Smooth muscle cell (in vitro differentiated cells): ENCODE results near the gene CEP57. TPM values are rescaled to one million over a fixed set of nuclear protein-coding genes. Genes with fewer than 3 reads are reported as not detected.

Experiments
- DNase-seq: peaks from one replicate; lab custom pipeline; 2025; ENCODE audit not compliant: unreplicated experiment; lab: John Stamatoyannopoulos, UW
- H2AFZ ChIP-seq: fragments of 200-600 bp; sonication (generic); 2 replicates; pipeline ENCODE4 v1.6.0; 2016; ENCODE audit warnings: antibody characterized with exemption, low read depth, mild to moderate bottlenecking
- H3F3A ChIP-seq: fragments of 200-600 bp; sonication (generic); 2 replicates; pipeline ENCODE4 v1.6.0; 2017; ENCODE audit warnings: antibody characterized with exemption, low read depth
- H3K27ac ChIP-seq: fragments of 200-600 bp; sonication (generic); 2 replicates; pipeline ENCODE4 v1.5.1; 2016; ENCODE audit warnings: low read depth, mild to moderate bottlenecking
- H3K27me3 ChIP-seq: fragments of 200-600 bp; sonication (generic); 2 replicates; pipeline ENCODE4 v1.6.1; 2016; ENCODE audit warnings: low read depth, mild to moderate bottlenecking
- H3K36me3 ChIP-seq: fragments of 200-600 bp; sonication (generic); 2 replicates; pipeline ENCODE4 v1.5.1; 2016; ENCODE audit warnings: low read depth
- H3K4me1 ChIP-seq: fragments of 200-600 bp; sonication (generic); 2 replicates; pipeline ENCODE4 v1.5.1; 2016; ENCODE audit warnings: low read depth
- H3K4me2 ChIP-seq: fragments of 200-600 bp; sonication (generic); 2 replicates; pipeline ENCODE4 v1.6.0; 2016; ENCODE audit warnings: mild to moderate bottlenecking
- H3K4me3 ChIP-seq: fragments of 200-600 bp; sonication (generic); 2 replicates; pipeline ENCODE4 v1.5.1; 2016; ENCODE audit warnings: mild to moderate bottlenecking
- H3K79me2 ChIP-seq: fragments of 200-600 bp; sonication (generic); 2 replicates; pipeline ENCODE4 v1.6.0; 2016; ENCODE audit warnings: low read depth, mild to moderate bottlenecking
- H3K9ac ChIP-seq: fragments of 200-600 bp; sonication (generic); 2 replicates; pipeline ENCODE4 v1.6.0; 2016; ENCODE audit warnings: low read depth
- H3K9me3 ChIP-seq: fragments of 200-600 bp; sonication (generic); replicated peaks from 2 replicates; pipeline ENCODE4 v1.5.1; 2016; ENCODE audit warnings: low read depth
- H4K20me1 ChIP-seq: fragments of 200-600 bp; sonication (generic); 2 replicates; pipeline ENCODE4 v1.6.0; 2016; ENCODE audit warnings: low read depth
- CTCF ChIP-seq: fragments of 200-600 bp; sonication (generic); IDR thresholded peaks from 2 replicates; pipeline ENCODE4 v1.5.1; 2017; ENCODE audit warnings: borderline replicate concordance, mild to moderate bottlenecking, antibody characterized with exemption; ENCODE audit not compliant: insufficient read depth, poor library complexity, severe bottlenecking
- WGBS: methylation state at CpG from one replicate; pipeline ENCODE4 v1.1.7; 2016; ENCODE audit warnings: low lambda C conversion rate; 5-methylcytosine and 5-hydroxymethylcytosine counted together
- polyA plus RNA-seq: library from polyadenylated mRNA; unstranded; fragments of >200 nt; fragmentation: Nextera tagmentation; extraction: Ambion mirVana; gene quantifications from 2 replicates; pipeline ENCODE4 v1.2.1, GENCODE V29; 2016
- total RNA-seq: library from RNA; depleted of rRNA; stranded (reverse); fragments of >200 nt; gene quantifications from 2 replicates; pipeline ENCODE4 v1.2.3, GENCODE V29; 2014

The CEP57 gene
- total and polyA plus RNA-seq, 2 experiments from 2014 or later, result 37.4 to 67.7 TPM

- Histone ChIP-seq H2AFZ (no peak overlapping the region), H3K4me1 (no peaks in the 10 kb centered on the region), H4K20me1 (no peaks in the 10 kb centered on the region), H3K4me3 (no peak overlapping the region), H3K9ac (no peak overlapping the region), H3K36me3 (peaks cover 31% of the 10 kb centered on the region), H3K27me3 (no peaks in the 10 kb centered on the region), H3F3A (no peaks in the 10 kb centered on the region), H3K4me2 (no peak overlapping the region), H3K9me3 (no peaks in the 10 kb centered on the region), H3K27ac (no peak overlapping the region), H3K79me2 (peaks cover 26% of the 10 kb centered on the region)
- TF ChIP-seq CTCF, result no peak
- 98% methylated on average over 2 of the region's 2 CpGs for WGBS
- DNase-seq, result no peak
Measured at GRCh38 chr11:95780544-95780943, 9.8 kb upstream of the CEP57 start.

- H3K27me3 ChIP-seq, result no peaks in the 10 kb centered on the region
- H3F3A ChIP-seq, result no peaks in the 10 kb centered on the region
- peak; percentile 49 for DNase-seq
- H3K4me3 ChIP-seq, result peak overlapping the region; percentile 74
- no peaks in the 10 kb centered on the region for H3K9me3 ChIP-seq
- H3K9ac ChIP-seq, result peak overlapping the region; percentile 98
- H3K36me3 ChIP-seq, result peaks cover 3% of the 10 kb centered on the region
- peak overlapping the region; percentile 82 for H2AFZ ChIP-seq
- peaks cover 20% of the 10 kb centered on the region for H3K4me1 ChIP-seq
- peaks cover 71% of the 10 kb centered on the region for H3K79me2 ChIP-seq
- no peaks in the 10 kb centered on the region for H4K20me1 ChIP-seq
- WGBS, result under 1% methylated on average over 30 of the region's 34 CpGs
- TF ChIP-seq CTCF, result peak; percentile 35
- H3K27ac ChIP-seq, result peak overlapping the region; percentile 98
- peak overlapping the region; percentile 89 for H3K4me2 ChIP-seq
Measured at GRCh38 chr11:95788921-95789505, 1.3 kb upstream of the CEP57 start.

GRCh38 chr11:95789506-95790122 is 684 bp upstream of the CEP57 start, which contains the start of gene FAM76B:
FAM76B (minus strand) TSS chr11:95789782; CDS start chr11:95789478, 304 bp downstream.
- H3F3A ChIP-seq, result no peaks in the 10 kb centered on the region
- peak; percentile 97 for DNase-seq
- H3K4me2 ChIP-seq, result peak within 1 kb of the TSS; percentile 89
- peaks cover 3% of the 10 kb centered on the region for H3K36me3 ChIP-seq
- no peaks in the 10 kb centered on the region for H3K9me3 ChIP-seq
- under 1% methylated on average over 48 of the region's 62 CpGs for WGBS
- H4K20me1 ChIP-seq, result no peaks in the 10 kb centered on the region
- peaks cover 76% of the 10 kb centered on the region for H3K79me2 ChIP-seq
- peak within 1 kb of the TSS; percentile 82 for H2AFZ ChIP-seq
- peak within 1 kb of the TSS; percentile 74 for H3K4me3 ChIP-seq
- peak within 1 kb of the TSS; percentile 98 for H3K27ac ChIP-seq
- no peaks in the 10 kb centered on the region for H3K27me3 ChIP-seq
- H3K4me1 ChIP-seq, result peaks cover 20% of the 10 kb centered on the region
- TF ChIP-seq CTCF, result no peak
- H3K9ac ChIP-seq, result peak within 1 kb of the TSS; percentile 98
